ENCODE data around the gene DEFB118. TPM values are rescaled to one million over a fixed set of nuclear protein-coding genes. Genes with fewer than 3 reads are reported as not detected.

DEFB118 gene
- total RNA-seq, 1 experiment from 2014 or later, result not detected

DNA sequence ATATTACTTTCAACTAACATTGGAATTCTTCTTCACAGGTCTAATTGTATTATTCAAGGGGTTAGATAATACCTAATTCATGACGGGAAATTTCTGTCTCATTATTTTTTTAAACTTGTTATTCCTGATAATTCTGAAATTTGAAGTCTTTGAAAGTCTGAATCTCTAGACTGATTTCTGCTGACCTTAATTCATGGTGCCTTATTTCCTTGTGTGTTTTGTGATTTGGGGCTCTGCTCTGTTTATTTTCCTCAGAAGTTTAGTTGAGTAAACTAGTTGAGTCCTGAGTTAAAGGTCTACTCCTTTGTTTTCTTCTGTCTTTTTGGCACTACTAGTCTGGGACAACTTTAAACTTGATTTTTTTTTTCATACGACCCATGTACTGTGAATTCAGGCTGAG is 5.9 kb downstream of the DEFB118 start:
- Histone ChIP-seq H3F3A (ENCODE audit: insufficient read depth, low read depth) (no peaks in the 10 kb centered on the region), H3K27ac (no peak overlapping the region), H2AFZ (no peak overlapping the region), H3K4me3 (no peak overlapping the region), H4K20me1 (ENCODE audit: insufficient read depth) (no peaks in the 10 kb centered on the region), H3K4me2 (no peak overlapping the region), H3K9me3 (ENCODE audit: insufficient read depth, low read depth) (no peaks in the 10 kb centered on the region), H3K4me1 (replicated peaks; ENCODE audit: insufficient read depth) (no peaks in the 10 kb centered on the region), H3K27me3 (ENCODE audit: insufficient read depth, low read depth) (peaks cover 70% of the 10 kb centered on the region), H3K79me2 (ENCODE audit: low read depth) (no peaks in the 10 kb centered on the region), H3K36me3 (ENCODE audit: low read depth) (no peaks in the 10 kb centered on the region), H3K9me2 (ENCODE audit: insufficient read depth) (no peaks in the 10 kb centered on the region)
- CTCF ChIA-PET, result no interaction called here
- no peak for DNase-seq
- no TSS peak for BruUV-seq (replicated peaks)
- POLR2A ChIA-PET (ENCODE audit: unreplicated experiment), result no interaction called here
- no peak for TF ChIP-seq EZH2 (IDR thresholded peaks at IDR 0.05; ENCODE audit: low read depth)
- TF ChIP-seq, protein P1, sequence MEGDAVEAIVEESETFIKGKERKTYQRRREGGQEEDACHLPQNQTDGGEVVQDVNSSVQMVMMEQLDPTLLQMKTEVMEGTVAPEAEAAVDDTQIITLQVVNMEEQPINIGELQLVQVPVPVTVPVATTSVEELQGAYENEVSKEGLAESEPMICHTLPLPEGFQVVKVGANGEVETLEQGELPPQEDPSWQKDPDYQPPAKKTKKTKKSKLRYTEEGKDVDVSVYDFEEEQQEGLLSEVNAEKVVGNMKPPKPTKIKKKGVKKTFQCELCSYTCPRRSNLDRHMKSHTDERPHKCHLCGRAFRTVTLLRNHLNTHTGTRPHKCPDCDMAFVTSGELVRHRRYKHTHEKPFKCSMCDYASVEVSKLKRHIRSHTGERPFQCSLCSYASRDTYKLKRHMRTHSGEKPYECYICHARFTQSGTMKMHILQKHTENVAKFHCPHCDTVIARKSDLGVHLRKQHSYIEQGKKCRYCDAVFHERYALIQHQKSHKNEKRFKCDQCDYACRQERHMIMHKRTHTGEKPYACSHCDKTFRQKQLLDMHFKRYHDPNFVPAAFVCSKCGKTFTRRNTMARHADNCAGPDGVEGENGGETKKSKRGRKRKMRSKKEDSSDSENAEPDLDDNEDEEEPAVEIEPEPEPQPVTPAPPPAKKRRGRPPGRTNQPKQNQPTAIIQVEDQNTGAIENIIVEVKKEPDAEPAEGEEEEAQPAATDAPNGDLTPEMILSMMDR (conservative IDR thresholded peaks at IDR 0.05), result no peak
- intact Hi-C loops (cut with micrococcal nuclease; ENCODE audit: unreplicated experiment), result no loop called here

DNA sequence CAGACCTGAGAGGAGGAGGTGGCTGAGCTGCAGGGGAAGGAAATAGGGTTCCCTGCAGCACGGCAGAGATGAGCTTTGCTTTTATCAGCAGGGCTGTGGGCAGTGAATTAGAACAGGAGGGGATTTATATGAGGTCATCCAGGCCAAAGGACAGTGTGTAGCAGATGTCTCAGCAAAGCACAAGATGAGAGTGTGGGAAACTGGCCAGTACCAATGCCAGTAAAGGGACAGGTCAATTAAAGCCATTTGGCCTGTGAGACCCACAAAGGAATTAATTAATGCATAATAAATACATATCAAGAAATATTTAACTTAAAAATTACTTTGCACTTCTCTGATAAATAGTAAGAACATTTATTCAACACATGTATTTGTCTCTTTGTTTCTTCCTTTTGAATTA is 22.1 kb downstream of the DEFB118 start, which contains the start of gene DEFB119:
DEFB119 (minus strand) TSS at position 101 of the 400 bp plus-strand sequence. CDS start 107 bp downstream, outside the sequence.
- Histone ChIP-seq H3K79me2 (ENCODE audit: low read depth) (no peaks in the 10 kb centered on the region), H3K4me1 (replicated peaks; ENCODE audit: insufficient read depth) (no peaks in the 10 kb centered on the region), H3K27ac (no peak within 1 kb of the TSS), H4K20me1 (ENCODE audit: insufficient read depth) (no peaks in the 10 kb centered on the region), H3K27me3 (ENCODE audit: insufficient read depth, low read depth) (peaks cover 44% of the 10 kb centered on the region), H3K36me3 (ENCODE audit: low read depth) (no peaks in the 10 kb centered on the region), H3F3A (ENCODE audit: insufficient read depth, low read depth) (no peaks in the 10 kb centered on the region), H3K4me3 (no peak within 1 kb of the TSS), H3K4me2 (no peak within 1 kb of the TSS), H2AFZ (no peak within 1 kb of the TSS), H3K9me3 (ENCODE audit: insufficient read depth, low read depth) (no peaks in the 10 kb centered on the region), H3K9me2 (ENCODE audit: insufficient read depth) (no peaks in the 10 kb centered on the region)
- DNase-seq, result no peak
- POLR2A ChIA-PET (ENCODE audit: unreplicated experiment), result no interaction called here
- CTCF ChIA-PET, result no interaction called here
- intact Hi-C loops (cut with micrococcal nuclease; ENCODE audit: unreplicated experiment), result no loop called here
- no peak for TF ChIP-seq EZH2 (IDR thresholded peaks at IDR 0.05; ENCODE audit: low read depth)
- TF ChIP-seq, protein P1 (conservative IDR thresholded peaks at IDR 0.05), result no peak
- no TSS peak for BruUV-seq (replicated peaks)

DNA sequence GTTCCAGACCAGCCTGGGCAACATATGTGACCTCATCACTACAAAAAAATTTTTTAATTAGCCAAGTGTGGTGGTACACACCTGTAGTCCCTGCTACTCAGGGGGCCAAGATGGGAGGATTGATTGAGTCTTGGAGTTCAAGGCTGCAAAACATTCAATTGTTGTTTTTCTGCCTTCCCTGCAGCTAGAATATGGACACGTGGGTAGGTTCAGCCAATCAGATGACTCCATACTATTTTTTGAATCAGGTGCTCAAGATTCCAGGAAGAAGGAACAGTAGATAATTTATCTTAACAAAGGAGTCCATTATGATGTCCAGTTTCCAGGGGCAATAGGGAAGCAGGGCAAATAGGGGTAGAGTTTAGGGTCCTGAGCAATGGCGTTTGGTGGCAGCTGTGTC is 24.4 kb downstream of the DEFB118 start:
- no peaks in the 10 kb centered on the region for H3K9me2 ChIP-seq (ENCODE audit: insufficient read depth)
- H2AFZ ChIP-seq, result no peak overlapping the region
- H3K4me1 ChIP-seq (replicated peaks; ENCODE audit: insufficient read depth), result no peaks in the 10 kb centered on the region
- H3F3A ChIP-seq (ENCODE audit: insufficient read depth, low read depth), result no peaks in the 10 kb centered on the region
- CTCF ChIA-PET, result no interaction called here
- no peak overlapping the region for H3K4me3 ChIP-seq
- H3K9me3 ChIP-seq (ENCODE audit: insufficient read depth, low read depth), result no peaks in the 10 kb centered on the region
- no peak overlapping the region for H3K27ac ChIP-seq
- DNase-seq, result no peak
- no peaks in the 10 kb centered on the region for H4K20me1 ChIP-seq (ENCODE audit: insufficient read depth)
- H3K79me2 ChIP-seq (ENCODE audit: low read depth), result no peaks in the 10 kb centered on the region
- no peak overlapping the region for H3K4me2 ChIP-seq
- no peaks in the 10 kb centered on the region for H3K36me3 ChIP-seq (ENCODE audit: low read depth)
- intact Hi-C loops (cut with micrococcal nuclease; ENCODE audit: unreplicated experiment), result no loop called here
- peaks cover 29% of the 10 kb centered on the region for H3K27me3 ChIP-seq (ENCODE audit: insufficient read depth, low read depth)
- BruUV-seq (replicated peaks), result no TSS peak
- POLR2A ChIA-PET (ENCODE audit: unreplicated experiment), result no interaction called here
- TF ChIP-seq, protein P1 (conservative IDR thresholded peaks at IDR 0.05), result no peak
- no peak for TF ChIP-seq EZH2 (IDR thresholded peaks at IDR 0.05; ENCODE audit: low read depth)
